IMR-90 (cell line): ENCODE measurements around the gene IPO13. TPM values are rescaled to one million over a fixed set of nuclear protein-coding genes. Genes with fewer than 3 reads are reported as not detected.

ENCODE experiments used
- ATAC-seq: fragments of 200-7000 bp; cut with Tn5 transposase; 2 replicates; pipeline ENCODE4 v1.9.1; 2020; ENCODE audit warnings: low read depth, mild to moderate bottlenecking, moderate library complexity
- BruUV-seq: library from RNA; stranded (reverse); fragments of 400-500 nt; replicated peaks from 2 replicates; lab custom pipeline; 2021; lab: Mats Ljungman, UMichigan
- CTCF ChIA-PET: fragments of 300-600 bp; formaldehyde crosslinking; extraction: SDS; loops from one replicate; lab custom pipeline; 2021; ENCODE audit warnings: antibody characterized with exemption; lab: Yijun Ruan, JAX
- POLR2A ChIA-PET: fragments of 300-600 bp; sonication (Branson Sonifier 250); formaldehyde crosslinking; loops from one replicate; lab custom pipeline; 2022; ENCODE audit warnings: antibody characterized with exemption; ENCODE audit not compliant: unreplicated experiment; lab: Charles Lee
- DNase-seq: peaks from one replicate; pipeline ENCODE4 v3.0.0; 2013
- H2AFZ ChIP-seq: replicated peaks from 2 replicates; pipeline ENCODE3; 2013; ENCODE audit warnings: low read length, mild to moderate bottlenecking; ENCODE audit not compliant: poor library complexity
- H2AK5ac ChIP-seq: 2 replicates; pipeline ENCODE4 v1.6.1; 2013; ENCODE audit warnings: low read depth, low read length, inconsistent platforms
- H2AK9ac ChIP-seq: replicated peaks from 2 replicates; pipeline ENCODE3; 2013; ENCODE audit warnings: mild to moderate bottlenecking, low read depth, low read length, moderate library complexity; ENCODE audit not compliant: poor library complexity
- H2BK120ac ChIP-seq: 2 replicates; pipeline ENCODE4 v1.6.1; 2013; ENCODE audit warnings: low read depth, low read length, inconsistent platforms
- H2BK15ac ChIP-seq: 3 replicates; pipeline ENCODE4 v1.6.1; 2013; ENCODE audit warnings: low read depth, low read length, inconsistent platforms
- H2BK20ac ChIP-seq: 2 replicates; pipeline ENCODE4 v1.6.1; 2013; ENCODE audit warnings: low read depth, mild to moderate bottlenecking, inconsistent platforms, low read length, moderate library complexity
- H2BK5ac ChIP-seq: 2 replicates; pipeline ENCODE4 v1.6.1; 2013; ENCODE audit warnings: mild to moderate bottlenecking, low read depth, low read length, inconsistent platforms; ENCODE audit not compliant: poor library complexity, severe bottlenecking
- H3K14ac ChIP-seq: replicated peaks from 2 replicates; pipeline ENCODE4 v1.6.1; 2013; ENCODE audit warnings: low read depth, low read length, inconsistent platforms
- H3K18ac ChIP-seq: 2 replicates; pipeline ENCODE4 v1.6.1; 2013; ENCODE audit warnings: low read depth, low read length, control low read depth
- H3K23ac ChIP-seq: 2 replicates; pipeline ENCODE4 v1.6.1; 2013; ENCODE audit warnings: low read depth, low read length, inconsistent platforms
- H3K27ac ChIP-seq: 2 replicates; pipeline ENCODE4 v1.5.1; 2013; ENCODE audit warnings: mild to moderate bottlenecking, control low read depth, low read length; ENCODE audit not compliant: insufficient read depth
- H3K27me3 ChIP-seq: 2 replicates; pipeline ENCODE4 v1.6.1; 2013; ENCODE audit warnings: low read length; ENCODE audit not compliant: control insufficient read depth, insufficient read depth
- H3K36me3 ChIP-seq: 2 replicates; pipeline ENCODE4 v1.6.1; 2013; ENCODE audit warnings: low read length, mixed read lengths; ENCODE audit not compliant: control insufficient read depth, insufficient read depth
- H3K4ac ChIP-seq: 2 replicates; pipeline ENCODE4 v1.6.1; 2013; ENCODE audit warnings: low read depth, low read length, inconsistent platforms
- H3K4me1 ChIP-seq: 2 replicates; pipeline ENCODE4 v1.6.1; 2013; ENCODE audit warnings: low read length, mixed read lengths; ENCODE audit not compliant: control insufficient read depth, insufficient read depth
- H3K4me2 ChIP-seq: 2 replicates; pipeline ENCODE4 v1.6.1; 2013; ENCODE audit warnings: low read depth, mild to moderate bottlenecking, control low read depth, low read length, moderate library complexity
- H3K4me3 ChIP-seq: 2 replicates; pipeline ENCODE4 v1.5.1; 2013; ENCODE audit warnings: low read depth, mild to moderate bottlenecking, control low read depth, low read length, moderate library complexity; ENCODE audit not compliant: insufficient read depth
- H3K56ac ChIP-seq: 2 replicates; pipeline ENCODE4 v1.6.1; 2013; ENCODE audit warnings: low read length, inconsistent platforms; ENCODE audit not compliant: insufficient read depth; ENCODE audit errors: extremely low read depth
- H3K79me1 ChIP-seq, 2 experiments: 2 replicates each; pipeline ENCODE4 v1.6.1; 2013; ENCODE audit warnings: low read length in 2 of 2, inconsistent platforms in 1 of 2, low read depth in 1 of 2
- H3K9ac ChIP-seq: 2 replicates; pipeline ENCODE4 v1.6.1; 2013; ENCODE audit warnings: low read depth, low read length, control low read depth
- H3K9me1 ChIP-seq: 2 replicates; pipeline ENCODE4 v1.6.1; 2013; ENCODE audit warnings: low read length, inconsistent platforms; ENCODE audit not compliant: insufficient read depth
- H3K9me3 ChIP-seq: 2 replicates; pipeline ENCODE4 v1.6.1; 2013; ENCODE audit warnings: low read length; ENCODE audit not compliant: control insufficient read depth, insufficient read depth
- H4K20me1 ChIP-seq: 2 replicates; pipeline ENCODE4 v1.6.1; 2013; ENCODE audit warnings: low read length, inconsistent platforms; ENCODE audit not compliant: insufficient read depth
- H4K5ac ChIP-seq: 2 replicates; pipeline ENCODE4 v1.6.1; 2013; ENCODE audit warnings: mild to moderate bottlenecking, low read depth, low read length, control low read depth
- H4K8ac ChIP-seq, 2 experiments: 2 replicates each; pipeline ENCODE4 v1.6.1; 2013; ENCODE audit warnings: low read depth in 2 of 2, low read length in 2 of 2, control low read depth in 1 of 2, inconsistent platforms in 1 of 2
- H4K91ac ChIP-seq: 2 replicates; pipeline ENCODE4 v1.6.1; 2013; ENCODE audit warnings: low read depth, low read length, inconsistent platforms; ENCODE audit not compliant: insufficient read depth
- BHLHE40 ChIP-seq: fragments of 150-350 bp; IDR thresholded peaks from 2 replicates; pipeline ENCODE4 v1.6.1; 2016; ENCODE audit warnings: mild to moderate bottlenecking, low read depth, low read length
- CEBPB ChIP-seq: IDR thresholded peaks from 2 replicates; pipeline ENCODE4 v1.6.1; 2012; ENCODE audit warnings: low read depth, low read length, improper control_type of control experiment
- CHD1 ChIP-seq: IDR thresholded peaks from 2 replicates; pipeline ENCODE4 v1.6.1; 2012; ENCODE audit warnings: low read depth, low read length, improper control_type of control experiment
- FOS ChIP-seq: fragments of 150-350 bp; IDR thresholded peaks from 2 replicates; pipeline ENCODE4 v1.6.1; 2016; ENCODE audit warnings: low read depth, low read length
- MAFK ChIP-seq: IDR thresholded peaks from 2 replicates; pipeline ENCODE4 v1.6.1; 2012; ENCODE audit warnings: low read depth, low read length, improper control_type of control experiment
- MAZ ChIP-seq: IDR thresholded peaks from 2 replicates; pipeline ENCODE4 v1.6.1; 2012; ENCODE audit warnings: low read depth, mild to moderate bottlenecking, low read length, improper control_type of control experiment, moderate library complexity, borderline replicate concordance
- MXI1 ChIP-seq: IDR thresholded peaks from 2 replicates; pipeline ENCODE4 v1.6.1; 2012; ENCODE audit warnings: low read depth, mild to moderate bottlenecking, low read length, moderate library complexity, borderline replicate concordance
- NFE2L2 ChIP-seq: fragments of 150-350 bp; IDR thresholded peaks from 2 replicates; pipeline ENCODE4 v1.6.1; 2016; ENCODE audit warnings: low read depth, mild to moderate bottlenecking, low read length
- POLR2A ChIP-seq: IDR thresholded peaks from 2 replicates; pipeline ENCODE4 v1.6.1; 2012; ENCODE audit warnings: mild to moderate bottlenecking, low read depth, low read length
- RAD21 ChIP-seq: IDR thresholded peaks from 2 replicates; pipeline ENCODE4 v1.6.1; 2012; ENCODE audit warnings: low read length, improper control_type of control experiment
- RCOR1 ChIP-seq: IDR thresholded peaks from 2 replicates; pipeline ENCODE4 v1.6.1; 2012; ENCODE audit warnings: mild to moderate bottlenecking, low read length, improper control_type of control experiment; ENCODE audit not compliant: insufficient replicate concordance
- RFX5 ChIP-seq: IDR thresholded peaks from 2 replicates; pipeline ENCODE4 v1.8.0; 2012; ENCODE audit warnings: low read depth, mild to moderate bottlenecking, low read length, moderate library complexity
- SMC3 ChIP-seq: fragments of 150-350 bp; IDR thresholded peaks from 2 replicates; pipeline ENCODE4 v1.6.1; 2016; ENCODE audit warnings: low read depth, mild to moderate bottlenecking, antibody characterized with exemption, low read length, moderate library complexity
- WGBS, 2 experiments: methylation state at CpG; one replicate each; pipeline versions ENCODE4 v1.1.5 to v1.1.7; 2013; ENCODE audit warnings: missing lambda C conversion rate in 2 of 2; ENCODE audit not compliant: insufficient read length in 1 of 2; ENCODE audit errors: extremely low coverage in 2 of 2; 5-methylcytosine and 5-hydroxymethylcytosine counted together
- dilution Hi-C: fragments of 300-500 bp; cut with HindIII; formaldehyde crosslinking; loops from one replicate; pipeline ENCODE4 v1.14.3; 2018; ENCODE audit warnings: low sequenced_read_pairs; ENCODE audit not compliant: unreplicated experiment
- in situ Hi-C: fragments of 300-500 bp; cut with MboI; formaldehyde crosslinking; loops from 3 replicates; pipeline ENCODE4 v1.14.3; 2019; ENCODE audit warnings: low sequenced_read_pairs, inconsistent platforms, mixed read lengths
- intact Hi-C: fragments of 100-400 bp; cut with micrococcal nuclease; formaldehyde crosslinking; loops from 2 replicates; pipeline ENCODE4 v1.10.0; 2022
- polyA plus RNA-seq, 3 experiments: library from polyadenylated mRNA; depleted of rRNA; stranded (reverse); fragments of >200 nt; gene quantifications; 2 replicates each; pipeline ENCODE4 v1.2.3, GENCODE V29; 2012; ENCODE audit warnings: low replicate concordance in 1 of 3
- total RNA-seq: library from RNA; depleted of rRNA; stranded (reverse); fragments of >200 nt; gene quantifications from 2 replicates; pipeline ENCODE4 v1.2.3, GENCODE V29; 2012
- TF ChIP-seq, protein P1 (sequence below): fragments of 150-350 bp; IDR thresholded peaks from 2 replicates; pipeline ENCODE4 v1.6.1; 2016; ENCODE audit warnings: low read depth, mild to moderate bottlenecking, low read length, moderate library complexity, borderline replicate concordance
- TF ChIP-seq, protein P2 (sequence below): fragments of 150-350 bp; IDR thresholded peaks from 2 replicates; pipeline ENCODE4 v1.6.1; 2017; ENCODE audit warnings: mild to moderate bottlenecking, antibody characterized with exemption, low read length, low read depth

Gene IPO13
- total and polyA plus RNA-seq, 2 of the 4 experiments (the other 2 are of a cell fraction): 15.2 to 18.7 TPM

DNA sequence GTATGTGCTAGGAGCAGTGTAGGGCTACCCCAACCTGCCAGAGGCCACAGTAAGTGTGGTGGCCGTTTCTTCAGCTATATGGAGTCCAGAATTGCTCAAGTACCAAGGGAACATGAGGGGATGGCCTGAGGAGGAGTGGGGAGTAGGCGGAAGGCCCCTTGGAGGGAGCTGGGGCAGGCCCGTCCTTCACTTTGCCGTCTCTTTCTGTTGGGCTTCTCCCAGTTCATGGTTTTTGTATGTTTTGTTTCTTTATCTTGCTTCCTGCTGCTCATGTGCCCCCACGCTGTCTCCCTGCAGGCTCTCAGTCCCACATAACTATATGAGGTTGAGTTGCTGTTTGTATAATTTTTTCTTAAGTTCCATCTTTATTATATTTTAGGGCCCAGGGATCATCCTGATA, 17.1 kb downstream of the IPO13 start:
- dilution Hi-C loops: no loop called here
- H2AFZ ChIP-seq: no peak overlapping the region
- H3K9ac ChIP-seq: no peak overlapping the region
- intact Hi-C loops: no loop called here
- ATAC-seq: no peak
- H3K36me3 ChIP-seq: peaks cover 37% of the 10 kb centered on the region
- 0 out of 4 replicates have a peak, but pooled peaks cover 0 to 3% of the 10 kb centered on the region in 2 experiments for H3K79me1 ChIP-seq
- no CpG with 5 or more reads among the region's 5 CpGs for WGBS, 2 experiments
- H2BK15ac ChIP-seq: no peak overlapping the region
- DNase-seq: no peak
- H2AK9ac ChIP-seq: no peak overlapping the region
- H4K5ac ChIP-seq: no peak overlapping the region
- H3K18ac ChIP-seq: no peak overlapping the region
- no peak overlapping the region for H2BK120ac ChIP-seq
- no peak for TF ChIP-seq FOS
- TF ChIP-seq SMC3: no peak
- TF ChIP-seq BHLHE40: no peak
- TF ChIP-seq RCOR1: no peak
- no peak for TF ChIP-seq RFX5
- no peak for TF ChIP-seq NFE2L2
- no peak for TF ChIP-seq MXI1
- TF ChIP-seq, protein P1, sequence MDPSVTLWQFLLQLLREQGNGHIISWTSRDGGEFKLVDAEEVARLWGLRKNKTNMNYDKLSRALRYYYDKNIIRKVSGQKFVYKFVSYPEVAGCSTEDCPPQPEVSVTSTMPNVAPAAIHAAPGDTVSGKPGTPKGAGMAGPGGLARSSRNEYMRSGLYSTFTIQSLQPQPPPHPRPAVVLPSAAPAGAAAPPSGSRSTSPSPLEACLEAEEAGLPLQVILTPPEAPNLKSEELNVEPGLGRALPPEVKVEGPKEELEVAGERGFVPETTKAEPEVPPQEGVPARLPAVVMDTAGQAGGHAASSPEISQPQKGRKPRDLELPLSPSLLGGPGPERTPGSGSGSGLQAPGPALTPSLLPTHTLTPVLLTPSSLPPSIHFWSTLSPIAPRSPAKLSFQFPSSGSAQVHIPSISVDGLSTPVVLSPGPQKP: no peak
- no peak for TF ChIP-seq MAFK
- no peak for TF ChIP-seq CEBPB
- TF ChIP-seq CHD1: no peak
- TF ChIP-seq, protein P2, sequence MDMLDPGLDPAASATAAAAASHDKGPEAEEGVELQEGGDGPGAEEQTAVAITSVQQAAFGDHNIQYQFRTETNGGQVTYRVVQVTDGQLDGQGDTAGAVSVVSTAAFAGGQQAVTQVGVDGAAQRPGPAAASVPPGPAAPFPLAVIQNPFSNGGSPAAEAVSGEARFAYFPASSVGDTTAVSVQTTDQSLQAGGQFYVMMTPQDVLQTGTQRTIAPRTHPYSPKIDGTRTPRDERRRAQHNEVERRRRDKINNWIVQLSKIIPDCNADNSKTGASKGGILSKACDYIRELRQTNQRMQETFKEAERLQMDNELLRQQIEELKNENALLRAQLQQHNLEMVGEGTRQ: no peak
- no peak for TF ChIP-seq POLR2A
- TF ChIP-seq MAZ: no peak
- no peak for TF ChIP-seq RAD21
- no peak overlapping the region for H4K91ac ChIP-seq
- ChIA-PET CTCF (no interaction called here), POLR2A (interaction anchor here (0.6 kb wide), 1 partner anchor 510 kb away, joined by 3 read pairs; the partner anchor contains the start of gene HYI)
- no peaks in the 10 kb centered on the region for H3K4me1 ChIP-seq
- peaks cover 7% of the 10 kb centered on the region; the same call in 1 of the 2 replicates for H4K20me1 ChIP-seq
- H4K8ac ChIP-seq: no peak overlapping the region
- H3K27me3 ChIP-seq: no peaks in the 10 kb centered on the region
- H3K27ac ChIP-seq: no peak overlapping the region
- no peak overlapping the region for H3K4ac ChIP-seq
- H3K4me3 ChIP-seq: no peak overlapping the region
- H3K4me2 ChIP-seq: no peak overlapping the region
- H2BK5ac ChIP-seq: no peak overlapping the region
- no peak overlapping the region for H2BK20ac ChIP-seq
- no peak overlapping the region for H3K14ac ChIP-seq
- peaks cover 11% of the 10 kb centered on the region for H3K9me1 ChIP-seq
- H3K56ac ChIP-seq: no peak overlapping the region
- BruUV-seq: no TSS peak
- in situ Hi-C loops: loop anchor here (25.0 kb wide), 1 partner anchor 427 kb away; the partner anchor contains the start of gene PTPRF
- no peaks in the 10 kb centered on the region for H3K9me3 ChIP-seq
- no peak overlapping the region for H3K23ac ChIP-seq
- no peak overlapping the region for H2AK5ac ChIP-seq
